ENCODE measurements around the gene LIX1.

GRCh38 chr5:97094579-97095317 is 47.7 kb downstream of the LIX1 start:
- no peak for TF ChIP-seq CTCF (IDR thresholded peaks at IDR 0.05)
- no peak for TF ChIP-seq POLR2A (IDR thresholded peaks at IDR 0.05)
